HG03575 (cell line): Measurements from ENCODE around the gene COPS7B.

ENCODE experiments used
- ATAC-seq: cut with Tn5 transposase; IDR thresholded peaks from one replicate; pipeline ENCODE4 v1.9.1; 2021; ENCODE audit not compliant: unreplicated experiment, insufficient number of reproducible peaks, low FRiP score; ENCODE audit errors: extremely low read depth

Gene COPS7B

DNA sequence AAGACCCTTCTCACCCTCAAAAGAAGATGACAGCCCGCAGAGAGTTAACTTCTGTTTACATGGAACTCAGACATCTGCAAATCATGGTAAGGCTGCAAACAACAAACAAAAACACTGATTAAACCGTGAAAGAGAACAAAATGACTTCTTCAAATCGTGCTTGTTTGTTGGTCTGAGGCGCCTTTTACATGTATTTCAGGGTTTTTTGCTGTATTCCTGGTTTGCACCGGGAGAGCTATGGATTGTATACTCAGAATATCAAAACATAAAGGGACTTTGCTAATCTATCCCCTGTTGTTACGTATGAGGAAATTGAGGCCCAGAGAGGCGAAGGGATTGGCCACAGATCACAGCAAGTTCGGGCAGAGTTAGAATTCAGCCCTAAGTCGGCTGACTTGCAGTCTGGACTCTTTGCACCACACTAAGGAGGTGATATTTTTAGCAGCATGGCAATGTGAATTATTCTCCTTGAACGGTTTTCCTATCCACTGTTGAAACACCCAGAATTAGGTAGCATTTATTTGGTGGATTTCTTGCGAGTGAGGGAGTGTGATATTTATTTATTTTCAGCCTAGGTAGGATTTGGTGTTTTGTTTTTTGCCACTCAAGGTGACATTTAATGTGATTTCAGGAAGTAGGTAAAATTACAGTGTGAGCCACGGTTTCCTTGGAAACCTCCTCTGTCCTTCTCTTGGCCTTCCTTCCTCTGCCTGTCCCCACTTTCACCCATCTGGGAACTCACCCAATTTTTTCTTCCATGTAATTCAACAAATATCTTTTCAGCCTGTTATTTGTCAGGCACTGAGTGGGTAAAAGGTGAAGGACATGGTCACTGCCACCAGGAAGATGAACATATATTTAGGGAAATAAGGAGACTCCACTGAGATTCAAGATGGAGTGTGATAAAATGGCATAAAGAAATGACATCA is 4.2 kb upstream of the COPS7B start:
- ATAC-seq, result no peak

GRCh38 chr2:231785413-231785812 is 832 bp upstream of the COPS7B start:
- no peak for ATAC-seq

GRCh38 chr2:231785822-231786176 is 446 bp upstream of the COPS7B start:
- no peak for ATAC-seq

DNA sequence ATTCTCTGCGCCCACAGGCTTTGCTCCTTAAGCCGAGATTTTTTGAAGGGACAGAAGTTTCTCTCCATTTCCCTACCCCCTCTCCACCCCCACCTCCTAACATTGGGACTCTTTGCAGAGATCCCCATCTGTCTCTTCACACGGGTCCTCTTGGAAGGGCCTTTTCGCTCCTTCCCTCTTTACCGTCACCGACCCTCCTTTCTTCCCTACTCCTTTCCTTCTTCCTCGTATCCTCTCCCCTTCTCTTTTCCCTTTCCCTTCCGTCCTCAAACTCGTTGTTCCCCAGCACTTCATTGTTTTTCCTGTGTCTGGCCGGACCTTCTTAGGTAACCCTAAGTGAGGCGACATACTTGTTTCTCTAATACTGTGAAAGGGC is 660 bp downstream of the COPS7B start:
- ATAC-seq, result no peak

GRCh38 chr2:231791107-231791506 is 4.9 kb downstream of the COPS7B start:
- no peak for ATAC-seq

DNA sequence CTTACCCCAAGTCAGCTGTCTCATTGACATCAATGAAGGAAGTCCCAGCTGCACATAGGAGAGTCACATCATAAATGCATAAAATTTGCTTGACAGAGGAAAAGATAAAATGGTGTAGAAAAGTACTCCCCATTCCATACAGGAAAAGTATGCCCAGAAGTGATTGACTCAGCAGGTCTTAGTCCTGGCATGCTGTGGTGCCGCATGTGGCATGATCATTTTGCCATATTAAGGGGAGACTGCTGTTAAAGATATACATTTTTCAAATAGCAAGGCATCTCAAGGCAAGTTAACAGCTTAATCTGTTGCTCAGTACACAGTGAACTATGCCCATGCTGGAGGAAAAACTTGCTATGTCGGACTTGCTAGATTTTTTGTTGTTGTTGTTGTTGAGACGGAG is 8.1 kb downstream of the COPS7B start:
- no peak for ATAC-seq

GRCh38 chr2:231795525-231796327 is 9.5 kb downstream of the COPS7B start:
- ATAC-seq, result no peak

GRCh38 chr2:231800493-231801091 is 14.3 kb downstream of the COPS7B start:
- ATAC-seq, result no peak

DNA sequence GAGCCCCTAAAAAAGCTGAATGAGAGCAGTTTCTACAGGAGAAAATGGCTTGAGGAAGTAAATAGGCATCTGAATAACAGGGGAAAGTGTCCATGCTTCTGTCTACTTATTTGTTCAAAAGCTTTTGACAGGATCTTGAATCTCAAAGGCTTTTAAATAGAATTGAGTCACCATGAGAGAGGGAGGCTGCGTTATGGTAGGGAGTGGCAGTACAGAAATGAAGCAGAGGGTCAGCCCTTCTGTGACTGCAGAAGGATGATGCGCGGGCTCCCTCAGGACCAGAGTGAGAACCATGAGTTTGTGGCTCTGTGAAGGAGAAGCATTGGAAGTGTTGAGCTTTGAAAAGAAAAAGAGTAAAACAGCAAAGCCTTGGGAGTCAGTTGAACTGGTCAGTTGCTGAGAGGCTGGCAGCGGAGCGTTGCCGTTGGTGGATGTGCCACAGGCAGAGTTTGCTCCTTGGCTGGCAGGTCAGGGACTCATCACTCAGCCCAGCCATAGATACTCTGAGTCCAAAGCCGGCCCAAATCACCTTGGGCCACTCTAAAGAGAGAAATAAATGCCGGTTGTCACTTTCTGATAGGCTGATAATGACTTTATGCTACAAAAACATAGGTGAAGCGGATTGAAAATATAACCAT is 17.4 kb downstream of the COPS7B start:
- no peak for ATAC-seq

GRCh38 chr2:231807020-231807419 is 20.8 kb downstream of the COPS7B start:
- ATAC-seq, result no peak

DNA sequence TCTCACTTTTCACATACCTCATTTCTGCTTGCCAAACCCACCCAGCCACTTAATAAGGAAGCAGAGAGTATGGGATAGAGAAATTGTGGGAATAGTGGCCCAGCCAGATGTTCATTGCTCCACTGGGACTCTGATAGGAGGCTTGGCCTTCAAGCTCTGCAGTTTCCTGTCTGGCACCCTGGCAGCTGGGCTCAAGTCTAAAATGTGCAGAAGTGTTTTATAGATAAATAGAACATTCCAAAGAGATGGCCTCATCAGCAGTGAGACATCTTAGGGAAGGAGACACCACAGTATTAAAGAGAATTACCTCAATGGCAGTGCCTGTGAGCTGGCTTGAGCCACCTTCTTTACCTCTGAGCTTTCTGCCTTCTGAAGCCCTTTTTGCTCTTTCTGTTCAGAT is 24.7 kb downstream of the COPS7B start:
- ATAC-seq, result no peak

DNA sequence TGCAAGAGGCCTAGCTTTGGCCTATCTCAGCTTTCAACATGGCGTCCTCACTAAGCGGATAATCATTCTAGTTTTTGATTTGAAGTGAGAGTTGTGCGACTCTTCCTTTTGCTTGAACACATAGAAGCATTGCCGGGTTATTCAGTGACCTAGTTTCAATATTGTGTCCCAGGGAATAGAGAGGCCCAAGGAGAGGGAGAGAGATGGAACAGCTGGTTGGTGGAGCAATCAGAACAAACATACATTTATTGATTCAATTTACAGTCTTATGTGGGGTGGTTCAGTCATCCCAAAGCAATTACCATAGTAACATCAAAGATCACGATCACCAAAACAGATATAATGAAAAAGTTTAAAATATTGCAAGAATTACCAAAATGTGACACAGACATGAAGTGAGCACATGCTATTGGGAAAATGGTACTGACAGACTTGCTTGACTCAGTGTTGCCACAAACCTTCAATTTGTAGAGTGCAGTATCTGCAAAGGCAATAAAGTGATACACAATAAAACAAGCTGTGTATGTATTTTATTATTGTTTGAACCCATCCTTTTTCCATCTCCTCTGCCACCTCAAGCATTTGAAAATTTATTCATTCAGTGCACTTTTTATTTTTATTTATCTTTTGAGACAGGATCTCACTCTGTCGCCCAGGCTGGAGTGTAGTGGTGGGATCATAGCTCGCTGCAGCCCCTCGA is 30.2 kb downstream of the COPS7B start:
- no peak for ATAC-seq

GRCh38 chr2:231819447-231820042 is 33.3 kb downstream of the COPS7B start:
- ATAC-seq, result no peak

- no peak for ATAC-seq
Observed at GRCh38 chr2:231820786-231821303, 34.6 kb downstream of the COPS7B start.

GRCh38 chr2:231821908-231822307 is 35.7 kb downstream of the COPS7B start:
- ATAC-seq, result no peak

DNA sequence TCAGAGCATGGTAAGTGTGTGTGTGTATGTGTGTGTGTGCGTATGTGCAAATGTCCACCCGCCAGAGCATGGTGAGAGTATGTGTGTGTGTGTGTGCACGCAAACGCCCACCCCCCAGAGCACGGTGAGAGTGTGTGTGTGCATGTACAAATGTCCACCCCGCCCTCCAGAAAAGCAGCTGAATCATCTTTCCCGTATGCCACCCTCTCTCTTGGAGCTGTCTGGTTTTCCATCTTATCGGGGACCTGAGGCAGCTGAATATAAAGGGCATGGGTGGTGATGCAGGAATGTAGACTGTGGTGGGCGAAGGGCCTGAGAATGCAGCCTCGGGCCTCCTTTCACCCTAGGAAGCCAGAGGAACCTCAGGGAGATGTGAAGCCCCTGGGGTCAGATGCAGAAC is 66.9 kb downstream of the COPS7B start:
- no peak for ATAC-seq

- ATAC-seq, result no peak
Observed at GRCh38 chr2:231854616-231855125, 68.4 kb downstream of the COPS7B start.

DNA sequence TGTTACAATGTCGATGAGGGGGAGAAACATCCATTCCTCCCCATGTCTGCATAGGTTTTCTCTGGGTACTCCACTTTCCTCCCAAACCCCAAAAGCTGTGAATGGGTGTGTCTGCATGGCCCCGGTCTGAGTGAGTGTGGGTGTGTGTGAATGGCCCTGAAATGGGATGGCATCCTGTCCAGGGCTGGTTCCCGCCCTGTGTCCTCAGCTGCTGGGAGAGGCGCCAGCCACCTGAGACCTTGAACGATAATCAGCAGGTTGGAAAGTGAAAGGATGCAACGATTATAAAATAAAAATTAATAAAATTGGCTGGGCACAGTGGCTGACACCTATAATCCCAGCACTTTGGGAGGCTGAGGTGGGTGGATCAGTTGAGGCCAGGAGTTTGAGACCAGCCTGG is 70.7 kb downstream of the COPS7B start:
- ATAC-seq, result no peak
